Vagina (tissue), 2 donors: Measurements from ENCODE around the gene MYH11.

Experiments used
- POLR2A ChIP-seq, 2 donors: fragments of 450-650 bp; IDR thresholded peaks; one replicate each; pipeline ENCODE4 v1.6.1; 2017; ENCODE audit warnings: antibody characterized with exemption in 2 of 2, mild to moderate bottlenecking in 2 of 2, moderate library complexity in 2 of 2
- TF ChIP-seq, protein P1 (sequence below), 3 experiments: fragments of 450-650 bp in 2 of 3; fragments of 200-600 bp in 1 of 3; sonication (generic) in 1 of 3; IDR thresholded peaks; one replicate each; pipeline ENCODE4 v1.5.1; 2017 to 2019; ENCODE audit warnings: antibody characterized with exemption in 3 of 3, mild to moderate bottlenecking in 2 of 3, moderate library complexity in 2 of 3

DNA sequence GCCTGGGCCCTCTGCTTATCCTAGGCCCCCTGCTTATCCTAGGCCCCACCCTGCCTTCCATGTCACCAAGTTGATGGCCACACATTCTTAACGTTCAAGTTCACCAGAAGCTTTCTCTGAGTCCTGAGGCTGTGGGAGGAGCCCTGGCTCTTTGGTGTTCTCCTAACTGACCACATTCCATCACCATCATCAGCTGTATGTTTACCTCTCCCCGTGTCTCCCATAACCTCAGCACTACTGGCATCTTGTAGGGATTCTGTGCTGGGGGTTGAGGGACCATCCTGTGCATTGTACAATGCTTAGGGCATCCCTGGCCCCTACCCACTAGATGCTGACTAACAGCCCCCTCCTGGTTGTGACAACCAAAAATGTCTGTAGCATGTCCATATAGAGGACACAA lies 107.5 kb downstream of the MYH11 start:
- no peak for TF ChIP-seq POLR2A (IDR thresholded peaks at IDR 0.05)
- TF ChIP-seq, protein P1, sequence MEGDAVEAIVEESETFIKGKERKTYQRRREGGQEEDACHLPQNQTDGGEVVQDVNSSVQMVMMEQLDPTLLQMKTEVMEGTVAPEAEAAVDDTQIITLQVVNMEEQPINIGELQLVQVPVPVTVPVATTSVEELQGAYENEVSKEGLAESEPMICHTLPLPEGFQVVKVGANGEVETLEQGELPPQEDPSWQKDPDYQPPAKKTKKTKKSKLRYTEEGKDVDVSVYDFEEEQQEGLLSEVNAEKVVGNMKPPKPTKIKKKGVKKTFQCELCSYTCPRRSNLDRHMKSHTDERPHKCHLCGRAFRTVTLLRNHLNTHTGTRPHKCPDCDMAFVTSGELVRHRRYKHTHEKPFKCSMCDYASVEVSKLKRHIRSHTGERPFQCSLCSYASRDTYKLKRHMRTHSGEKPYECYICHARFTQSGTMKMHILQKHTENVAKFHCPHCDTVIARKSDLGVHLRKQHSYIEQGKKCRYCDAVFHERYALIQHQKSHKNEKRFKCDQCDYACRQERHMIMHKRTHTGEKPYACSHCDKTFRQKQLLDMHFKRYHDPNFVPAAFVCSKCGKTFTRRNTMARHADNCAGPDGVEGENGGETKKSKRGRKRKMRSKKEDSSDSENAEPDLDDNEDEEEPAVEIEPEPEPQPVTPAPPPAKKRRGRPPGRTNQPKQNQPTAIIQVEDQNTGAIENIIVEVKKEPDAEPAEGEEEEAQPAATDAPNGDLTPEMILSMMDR (IDR thresholded peaks at IDR 0.05), result no peak
